ENCODE data around the gene HLF.

DNA sequence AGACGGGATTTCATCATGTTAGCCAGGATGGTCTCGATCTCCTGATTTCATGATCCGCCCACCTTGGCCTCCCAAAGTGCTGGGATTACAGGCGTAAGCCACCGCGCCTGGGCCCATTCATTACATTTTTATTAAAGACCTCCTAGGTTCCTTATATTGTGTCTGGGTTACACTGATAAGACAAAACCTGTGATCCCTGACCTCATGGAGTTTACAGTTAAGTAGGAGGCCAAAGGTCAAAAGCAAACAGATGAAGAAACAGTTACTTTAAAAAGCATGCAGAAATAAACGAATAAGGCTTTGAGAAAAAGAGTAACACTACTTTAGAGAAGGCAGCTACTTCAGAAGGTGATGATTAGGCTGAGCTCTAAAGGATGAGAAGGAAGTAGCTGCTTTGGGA, 14.9 kb upstream of the HLF start:
- TF ChIP-seq CTCF (IDR thresholded peaks at IDR 0.05) (no peak), POLR2A (IDR thresholded peaks at IDR 0.05) (no peak)

Measured in lower leg skin (tissue), 3 donors.